PC-9 (cell line): ENCODE measurements around the gene ENTPD7. TPM values are rescaled to one million over a fixed set of nuclear protein-coding genes. Genes with fewer than 3 reads are reported as not detected.

ENCODE experiments used
- BruUV-seq: library from RNA; stranded (reverse); fragments of 400-500 nt; replicated peaks from 2 replicates; lab custom pipeline; 2021; lab: Mats Ljungman, UMichigan
- CTCF ChIA-PET: fragments of 300-600 bp; sonication (Branson Sonifier 250); formaldehyde crosslinking; loops from one replicate; lab custom pipeline; 2022; ENCODE audit warnings: antibody characterized with exemption; lab: Charles Lee
- POLR2A ChIA-PET: fragments of 300-600 bp; sonication (Branson Sonifier 250); formaldehyde crosslinking; loops from one replicate; lab custom pipeline; 2022; ENCODE audit warnings: antibody characterized with exemption; ENCODE audit not compliant: unreplicated experiment; lab: Charles Lee
- DNase-seq, 2 experiments: peaks; one replicate each; pipeline versions ENCODE4 v3.0.0 to v3.0.0-alpha.2; 2015 to 2022; ENCODE audit warnings: mixed read lengths in 1 of 2
- H2AFZ ChIP-seq: fragments of 200-600 bp; sonication (generic); 2 replicates; pipeline ENCODE4 v1.8.1; 2017; ENCODE audit warnings: antibody characterized with exemption
- H3F3A ChIP-seq: fragments of 200-600 bp; sonication (generic); 2 replicates; pipeline ENCODE4 v1.8.1; 2017; ENCODE audit warnings: antibody characterized with exemption, mild to moderate bottlenecking, low read depth; ENCODE audit not compliant: insufficient read depth
- H3K27ac ChIP-seq: fragments of 200-600 bp; sonication (generic); 2 replicates; pipeline ENCODE4 v1.6.1; 2016; ENCODE audit warnings: mixed run types
- H3K27me3 ChIP-seq: fragments of 200-600 bp; sonication (generic); 2 replicates; pipeline ENCODE4 v1.6.1; 2016; ENCODE audit warnings: low read depth, mixed run types; ENCODE audit not compliant: insufficient read depth
- H3K36me3 ChIP-seq: fragments of 200-600 bp; sonication (generic); 2 replicates; pipeline ENCODE4 v1.6.1; 2016; ENCODE audit warnings: low read depth, mixed run types
- H3K4me1 ChIP-seq: fragments of 200-600 bp; sonication (generic); replicated peaks from 2 replicates; pipeline ENCODE4 v1.6.1; 2016; ENCODE audit warnings: mixed run types; ENCODE audit not compliant: insufficient read depth
- H3K4me2 ChIP-seq: fragments of 200-600 bp; sonication (generic); 2 replicates; pipeline ENCODE4 v1.6.1; 2017; ENCODE audit warnings: mixed run types
- H3K4me3 ChIP-seq: fragments of 200-600 bp; sonication (generic); 2 replicates; pipeline ENCODE4 v1.6.1; 2016; ENCODE audit warnings: mixed run types
- H3K79me2 ChIP-seq: fragments of 200-600 bp; sonication (generic); 2 replicates; pipeline ENCODE4 v1.6.1; 2017; ENCODE audit warnings: low read depth, mixed run types
- H3K9me2 ChIP-seq: fragments of 200-600 bp; sonication (generic); 2 replicates; pipeline ENCODE4 v1.8.1; 2017; ENCODE audit warnings: mild to moderate bottlenecking; ENCODE audit not compliant: insufficient read depth
- H3K9me3 ChIP-seq: fragments of 200-600 bp; sonication (generic); 2 replicates; pipeline ENCODE4 v1.8.1; 2016; ENCODE audit warnings: low read depth; ENCODE audit not compliant: insufficient read depth
- H4K20me1 ChIP-seq: fragments of 200-600 bp; sonication (generic); 2 replicates; pipeline ENCODE4 v1.8.1; 2017; ENCODE audit not compliant: insufficient read depth
- CTCF ChIP-seq: fragments of 200-600 bp; sonication (generic); conservative IDR thresholded peaks from 2 replicates; pipeline ENCODE4 v1.6.1; 2017; ENCODE audit warnings: mixed run types, antibody characterized with exemption, mild to moderate bottlenecking, moderate library complexity
- EZH2 ChIP-seq: fragments of 200-600 bp; sonication (generic); IDR thresholded peaks from 2 replicates; pipeline ENCODE4 v1.8.0; 2017; ENCODE audit warnings: antibody characterized with exemption, low read depth
- intact Hi-C: fragments of 100-400 bp; cut with micrococcal nuclease; formaldehyde crosslinking; loops from one replicate; pipeline ENCODE4 v1.10.0; 2022; ENCODE audit not compliant: unreplicated experiment
- total RNA-seq: library from RNA; stranded (reverse); gene quantifications from 2 replicates; pipeline ENCODE4 v1.2.3, GENCODE V29; 2021

ENTPD7 gene
- total RNA-seq, 1 experiment from 2014 or later: 5.4 TPM

GRCh38 chr10:99628923-99629624 lies 30.2 kb upstream of the ENTPD7 start:
- no peaks in the 10 kb centered on the region for H3K36me3 ChIP-seq
- POLR2A ChIA-PET: no interaction called here
- H3K79me2 ChIP-seq: no peaks in the 10 kb centered on the region
- BruUV-seq: no TSS peak
- no peak for DNase-seq
- H3K4me3 ChIP-seq: no peak overlapping the region
- no peak overlapping the region for H3K27ac ChIP-seq
- no peaks in the 10 kb centered on the region for H3F3A ChIP-seq
- H3K4me1 ChIP-seq: no peaks in the 10 kb centered on the region
- H3K4me2 ChIP-seq: no peak overlapping the region
- no peak overlapping the region for H2AFZ ChIP-seq
- no peaks in the 10 kb centered on the region for H3K9me2 ChIP-seq
- no peaks in the 10 kb centered on the region for H3K27me3 ChIP-seq
- CTCF ChIA-PET: no interaction called here
- TF ChIP-seq EZH2 (no peak), CTCF (no peak)
- no peaks in the 10 kb centered on the region for H4K20me1 ChIP-seq
- intact Hi-C loops: no loop called here
- no peaks in the 10 kb centered on the region for H3K9me3 ChIP-seq

GRCh38 chr10:99629625-99629978 lies 29.7 kb upstream of the ENTPD7 start:
- H3K9me3 ChIP-seq: no peaks in the 10 kb centered on the region
- H3K4me2 ChIP-seq: no peak overlapping the region
- H3K79me2 ChIP-seq: no peaks in the 10 kb centered on the region
- H3K4me3 ChIP-seq: no peak overlapping the region
- H3K4me1 ChIP-seq: no peaks in the 10 kb centered on the region
- H3K27ac ChIP-seq: no peak overlapping the region
- ChIA-PET CTCF (no interaction called here), POLR2A (no interaction called here)
- no peaks in the 10 kb centered on the region for H3K36me3 ChIP-seq
- no TSS peak for BruUV-seq
- no peaks in the 10 kb centered on the region for H3F3A ChIP-seq
- H4K20me1 ChIP-seq: no peaks in the 10 kb centered on the region
- H2AFZ ChIP-seq: no peak overlapping the region
- no peak for DNase-seq
- no peaks in the 10 kb centered on the region for H3K9me2 ChIP-seq
- no peak for TF ChIP-seq EZH2
- no peak for TF ChIP-seq CTCF
- H3K27me3 ChIP-seq: no peaks in the 10 kb centered on the region
- intact Hi-C loops: no loop called here

- Histone ChIP-seq H3K4me2 (no peak overlapping the region), H3K36me3 (no peaks in the 10 kb centered on the region), H3K79me2 (no peaks in the 10 kb centered on the region), H3K27me3 (no peaks in the 10 kb centered on the region), H3K4me3 (no peak overlapping the region), H3K9me3 (no peaks in the 10 kb centered on the region), H2AFZ (no peak overlapping the region), H4K20me1 (no peaks in the 10 kb centered on the region), H3K4me1 (no peaks in the 10 kb centered on the region), H3K27ac (no peak overlapping the region), H3K9me2 (no peaks in the 10 kb centered on the region), H3F3A (no peaks in the 10 kb centered on the region)
- intact Hi-C loops: no loop called here
- CTCF ChIA-PET: interaction anchor here (0.6 kb wide), 1 partner anchor 84 kb away, joined by 3 read pairs; no protein-coding TSS in a partner anchor
- DNase-seq: no peak
- BruUV-seq: no TSS peak
- POLR2A ChIA-PET: no interaction called here
- TF ChIP-seq CTCF: 0 out of 2 replicates have a peak, but pooled peaks have one; percentile 43
- no peak for TF ChIP-seq EZH2
Observed at GRCh38 chr10:99630433-99630832, 28.9 kb upstream of the ENTPD7 start.
